Lower leg skin (tissue), 3 donors: ENCODE data around the gene STRIP1.

ENCODE experiments used
- POLR2A ChIP-seq, 2 donors: fragments of 450-650 bp; IDR thresholded peaks; one replicate each; pipeline ENCODE4 v1.6.1; 2016 to 2017; ENCODE audit warnings: antibody characterized with exemption in 2 of 2, mild to moderate bottlenecking in 1 of 2, moderate library complexity in 1 of 2
- TF ChIP-seq, protein P1 (sequence below), 3 donors: fragments of 450-650 bp; IDR thresholded peaks; one replicate each; pipeline ENCODE4 v1.5.1; 2016; ENCODE audit warnings: antibody characterized with exemption in 3 of 3, mild to moderate bottlenecking in 3 of 3, moderate library complexity in 2 of 3

- TF ChIP-seq, protein P1, sequence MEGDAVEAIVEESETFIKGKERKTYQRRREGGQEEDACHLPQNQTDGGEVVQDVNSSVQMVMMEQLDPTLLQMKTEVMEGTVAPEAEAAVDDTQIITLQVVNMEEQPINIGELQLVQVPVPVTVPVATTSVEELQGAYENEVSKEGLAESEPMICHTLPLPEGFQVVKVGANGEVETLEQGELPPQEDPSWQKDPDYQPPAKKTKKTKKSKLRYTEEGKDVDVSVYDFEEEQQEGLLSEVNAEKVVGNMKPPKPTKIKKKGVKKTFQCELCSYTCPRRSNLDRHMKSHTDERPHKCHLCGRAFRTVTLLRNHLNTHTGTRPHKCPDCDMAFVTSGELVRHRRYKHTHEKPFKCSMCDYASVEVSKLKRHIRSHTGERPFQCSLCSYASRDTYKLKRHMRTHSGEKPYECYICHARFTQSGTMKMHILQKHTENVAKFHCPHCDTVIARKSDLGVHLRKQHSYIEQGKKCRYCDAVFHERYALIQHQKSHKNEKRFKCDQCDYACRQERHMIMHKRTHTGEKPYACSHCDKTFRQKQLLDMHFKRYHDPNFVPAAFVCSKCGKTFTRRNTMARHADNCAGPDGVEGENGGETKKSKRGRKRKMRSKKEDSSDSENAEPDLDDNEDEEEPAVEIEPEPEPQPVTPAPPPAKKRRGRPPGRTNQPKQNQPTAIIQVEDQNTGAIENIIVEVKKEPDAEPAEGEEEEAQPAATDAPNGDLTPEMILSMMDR (IDR thresholded peaks at IDR 0.05), result no peak
- TF ChIP-seq POLR2A (IDR thresholded peaks at IDR 0.05), result no peak
These were observed 57.0 kb downstream of the STRIP1 start for GRCh38 chr1:110091381-110091780.
